Stimulated activated CD8-positive, alpha-beta memory T cell treated with anti-CD3 and anti-CD28 coated beads, Interleukin-12 subunit alpha, Interleukin-12 subunit beta, amount 100 ng/mL, for 4 hours (primary cell): Measurements from ENCODE around the gene PYGB.
"Not testable (repeated sequence)": the region's sequence is repeated elsewhere in the genome, so short reads cannot be mapped to it uniquely, and the experiment has no call there.

Experiments
- DNase-seq: peaks from one replicate; pipeline ENCODE4 v3.0.0-alpha.2; 2020; ENCODE audit warnings: low read depth

The PYGB gene

GRCh38 chr20:25230166-25230831 lies 17.6 kb upstream of the PYGB start:
- no peak for DNase-seq

- no peak for DNase-seq
These were observed 14.7 kb upstream of the PYGB start for GRCh38 chr20:25233016-25233772.

GRCh38 chr20:25234009-25234849 lies 13.7 kb upstream of the PYGB start:
- not testable (repeated sequence) for DNase-seq

GRCh38 chr20:25236450-25237304 lies 11.2 kb upstream of the PYGB start:
- no peak for DNase-seq

GRCh38 chr20:25237610-25238318 lies 10.1 kb upstream of the PYGB start:
- DNase-seq = no peak

GRCh38 chr20:25238319-25239037 lies 9.4 kb upstream of the PYGB start:
- no peak for DNase-seq

GRCh38 chr20:25239387-25240370 lies 8.2 kb upstream of the PYGB start:
- no peak for DNase-seq

GRCh38 chr20:25240851-25241658 lies 6.8 kb upstream of the PYGB start:
- not testable (repeated sequence) for DNase-seq

GRCh38 chr20:25241659-25241955 lies 6.3 kb upstream of the PYGB start:
- DNase-seq = not testable (repeated sequence)

GRCh38 chr20:25242231-25242630 lies 5.7 kb upstream of the PYGB start:
- no peak for DNase-seq

- DNase-seq = no peak
These were observed 4.4 kb upstream of the PYGB start for GRCh38 chr20:25243416-25243979.

GRCh38 chr20:25244976-25245375 lies 2.9 kb upstream of the PYGB start:
- no peak for DNase-seq

GRCh38 chr20:25245461-25245860 lies 2.4 kb upstream of the PYGB start:
- no peak for DNase-seq

GRCh38 chr20:25246182-25246999 lies 1.5 kb upstream of the PYGB start:
- DNase-seq = no peak

GRCh38 chr20:25247000-25247517 lies 826 bp upstream of the PYGB start:
- DNase-seq = no peak

- DNase-seq = no peak
These were observed 348 bp upstream of the PYGB start for GRCh38 chr20:25247518-25247955.

- no peak for DNase-seq
These were observed 894 bp downstream of the PYGB start for GRCh38 chr20:25248786-25249172.
